Panc1 (cell line): ENCODE results near the gene MSANTD2.

Experiments used
- POLR2AphosphoS5 ChIP-seq: IDR thresholded peaks from 2 replicates; pipeline ENCODE4 v1.6.1; 2012; ENCODE audit warnings: mild to moderate bottlenecking, low read depth, low read length, moderate library complexity
- TF ChIP-seq, protein P1 (sequence below): fragments of 450-650 bp; IDR thresholded peaks from 2 replicates; pipeline ENCODE4 v1.5.1; 2017; ENCODE audit warnings: mild to moderate bottlenecking

DNA sequence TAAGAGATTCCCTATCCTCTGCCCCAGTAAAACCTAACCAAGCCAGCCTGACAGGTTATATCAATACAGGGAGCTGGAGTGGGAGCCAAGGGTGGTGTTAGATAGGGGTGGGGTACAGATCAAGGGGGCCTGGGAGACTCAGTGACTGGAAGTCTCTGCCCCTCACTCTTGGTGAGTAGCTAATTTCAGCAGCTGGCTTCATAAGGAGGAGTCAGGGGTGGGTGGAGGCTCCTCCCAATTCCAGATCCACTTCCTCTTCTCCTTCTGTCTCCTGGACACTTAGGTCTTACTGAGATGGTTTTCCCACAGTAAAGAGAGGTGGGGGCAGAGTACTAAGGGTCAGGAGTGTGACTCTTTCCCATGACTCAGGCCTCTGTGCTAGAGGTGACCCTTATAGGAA lies 47.0 kb downstream of the MSANTD2 start:
- TF ChIP-seq, protein P1, sequence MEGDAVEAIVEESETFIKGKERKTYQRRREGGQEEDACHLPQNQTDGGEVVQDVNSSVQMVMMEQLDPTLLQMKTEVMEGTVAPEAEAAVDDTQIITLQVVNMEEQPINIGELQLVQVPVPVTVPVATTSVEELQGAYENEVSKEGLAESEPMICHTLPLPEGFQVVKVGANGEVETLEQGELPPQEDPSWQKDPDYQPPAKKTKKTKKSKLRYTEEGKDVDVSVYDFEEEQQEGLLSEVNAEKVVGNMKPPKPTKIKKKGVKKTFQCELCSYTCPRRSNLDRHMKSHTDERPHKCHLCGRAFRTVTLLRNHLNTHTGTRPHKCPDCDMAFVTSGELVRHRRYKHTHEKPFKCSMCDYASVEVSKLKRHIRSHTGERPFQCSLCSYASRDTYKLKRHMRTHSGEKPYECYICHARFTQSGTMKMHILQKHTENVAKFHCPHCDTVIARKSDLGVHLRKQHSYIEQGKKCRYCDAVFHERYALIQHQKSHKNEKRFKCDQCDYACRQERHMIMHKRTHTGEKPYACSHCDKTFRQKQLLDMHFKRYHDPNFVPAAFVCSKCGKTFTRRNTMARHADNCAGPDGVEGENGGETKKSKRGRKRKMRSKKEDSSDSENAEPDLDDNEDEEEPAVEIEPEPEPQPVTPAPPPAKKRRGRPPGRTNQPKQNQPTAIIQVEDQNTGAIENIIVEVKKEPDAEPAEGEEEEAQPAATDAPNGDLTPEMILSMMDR: no peak
- no peak for TF ChIP-seq POLR2AphosphoS5
